HepG2 (cell line): ENCODE results near the gene RMND5A. TPM values are rescaled to one million over a fixed set of nuclear protein-coding genes. Genes with fewer than 3 reads are reported as not detected.

ENCODE experiments used
- ATM ChIP-seq: fragments of 450-650 bp; IDR thresholded peaks from 2 replicates; pipeline ENCODE4 v1.7.1; 2017; ENCODE audit warnings: mild to moderate bottlenecking, borderline replicate concordance
- CHD2 ChIP-seq: IDR thresholded peaks from 2 replicates; pipeline ENCODE4 v1.6.1; 2011; ENCODE audit warnings: low read depth, low read length, improper control_type of control experiment
- CREM ChIP-seq, 2 experiments: sonication (generic) in 1 of 2; formaldehyde crosslinking in 1 of 2; IDR thresholded peaks; 2 replicates each; pipeline versions ENCODE4 v1.4.0 to v1.6.1; 2016 to 2020; ENCODE audit warnings: antibody characterized with exemption in 1 of 2, mild to moderate bottlenecking in 1 of 2, missing genetic modification reagents in 1 of 2
- EP300 ChIP-seq, 3 experiments: sonication (generic) in 1 of 3; formaldehyde crosslinking in 1 of 3; IDR thresholded peaks; 2 replicates each; pipeline versions ENCODE4 v1.5.1 to v1.6.1; 2011 to 2020; ENCODE audit warnings: low read depth in 2 of 3, low read length in 2 of 3, borderline replicate concordance in 1 of 3, improper control_type of control experiment in 1 of 3, mild to moderate bottlenecking in 1 of 3, missing genetic modification reagents in 1 of 3, moderate library complexity in 1 of 3
- GPN1 ChIP-seq: sonication (generic); formaldehyde crosslinking; IDR thresholded peaks from 2 replicates; pipeline ENCODE4 v1.5.1; 2020; ENCODE audit warnings: missing genetic modification reagents, borderline replicate concordance
- ISL2 ChIP-seq: sonication (generic); formaldehyde crosslinking; IDR thresholded peaks from 2 replicates; pipeline ENCODE4 v1.5.0; 2020; ENCODE audit warnings: missing genetic modification reagents
- KDM5A ChIP-seq: fragments of 200-600 bp; sonication (generic); IDR thresholded peaks from 2 replicates; pipeline ENCODE4 v1.7.0; 2018; ENCODE audit warnings: antibody characterized with exemption, mild to moderate bottlenecking, low read length, borderline replicate concordance
- KLF11 ChIP-seq: IDR thresholded peaks from 2 replicates; pipeline ENCODE4 v1.6.1; 2016; ENCODE audit warnings: missing compliant biosample characterization
- NCOA1 ChIP-seq: sonication (generic); formaldehyde crosslinking; IDR thresholded peaks from 2 replicates; pipeline ENCODE4 v1.9.0; 2021; ENCODE audit warnings: missing genetic modification reagents
- NFE2 ChIP-seq: sonication (generic); formaldehyde crosslinking; IDR thresholded peaks from 2 replicates; pipeline ENCODE4 v1.4.0; 2020; ENCODE audit warnings: missing genetic modification reagents
- ONECUT2 ChIP-seq: sonication (generic); formaldehyde crosslinking; IDR thresholded peaks from 2 replicates; pipeline ENCODE4 v1.4.0; 2020; ENCODE audit warnings: missing genetic modification reagents
- SALL1 ChIP-seq: sonication (generic); formaldehyde crosslinking; IDR thresholded peaks from 2 replicates; pipeline ENCODE4 v1.8.0; 2022; ENCODE audit warnings: mild to moderate bottlenecking, missing genetic modification reagents
- ZNF121 ChIP-seq: sonication (generic); formaldehyde crosslinking; IDR thresholded peaks from 2 replicates; pipeline ENCODE4 v1.5.0; 2020; ENCODE audit warnings: mild to moderate bottlenecking, missing genetic modification reagents
- ZNF614 ChIP-seq: IDR thresholded peaks from 2 replicates; pipeline ENCODE4 v1.6.1; 2018; ENCODE audit warnings: missing biosample characterization, missing genetic modification reagents, inconsistent platforms, borderline replicate concordance
- ZNF7 ChIP-seq: IDR thresholded peaks from 2 replicates; pipeline ENCODE4 v1.6.1; 2016; ENCODE audit warnings: missing biosample characterization, missing genetic modification reagents
- ZNF776 ChIP-seq: sonication (generic); formaldehyde crosslinking; IDR thresholded peaks from 2 replicates; pipeline ENCODE4 v1.4.0; 2020; ENCODE audit warnings: mild to moderate bottlenecking, missing genetic modification reagents
- polyA plus RNA-seq, 8 experiments: library from polyadenylated mRNA; depleted of rRNA in 3 of 8; stranded (reverse) in 7 of 8; unstranded in 1 of 8; fragments of >200 nt; fragmentation: Illumina TruSeq in 4 of 8; extraction: Trizol in 4 of 8; gene quantifications; 2 replicates each; pipeline versions ENCODE4 v1.2.1 to v1.2.3, GENCODE V29; 2011 to 2016; ENCODE audit warnings: low read depth in 4 of 8, missing spikeins in 1 of 8, mixed read lengths in 1 of 8; ENCODE audit not compliant: insufficient read depth in 1 of 8
- total RNA-seq, 5 experiments: library from RNA; depleted of rRNA; stranded (reverse); fragments of >200 nt; fragmentation: Illumina TruSeq; extraction: Trizol; gene quantifications; 2 replicates each; pipeline ENCODE4 v1.2.3, GENCODE V29; 2016; ENCODE audit warnings: low read depth in 1 of 5
- TF ChIP-seq, protein P1 (sequence below): sonication (generic); formaldehyde crosslinking; IDR thresholded peaks from 2 replicates; pipeline ENCODE4 v1.9.0; 2021; ENCODE audit warnings: missing genetic modification reagents, mild to moderate bottlenecking, borderline replicate concordance
- TF ChIP-seq, protein P2 (sequence below): sonication (generic); formaldehyde crosslinking; IDR thresholded peaks from 2 replicates; pipeline ENCODE4 v1.4.0; 2020; ENCODE audit warnings: mild to moderate bottlenecking, missing genetic modification reagents
- TF ChIP-seq, protein P3 (sequence below): sonication (generic); formaldehyde crosslinking; IDR thresholded peaks from 2 replicates; pipeline ENCODE4 v1.4.0; 2020; ENCODE audit warnings: missing genetic modification reagents
- TF ChIP-seq, protein P4 (sequence below): sonication (generic); formaldehyde crosslinking; IDR thresholded peaks from 2 replicates; pipeline ENCODE4 v1.8.1; 2022; ENCODE audit warnings: mild to moderate bottlenecking, missing genetic modification reagents

The RMND5A gene
- total and polyA plus RNA-seq, 2 of the 13 experiments (the other 11 are each of a cell fraction or from before 2014, with no cell fraction given), result 31.0 to 66.4 TPM

DNA sequence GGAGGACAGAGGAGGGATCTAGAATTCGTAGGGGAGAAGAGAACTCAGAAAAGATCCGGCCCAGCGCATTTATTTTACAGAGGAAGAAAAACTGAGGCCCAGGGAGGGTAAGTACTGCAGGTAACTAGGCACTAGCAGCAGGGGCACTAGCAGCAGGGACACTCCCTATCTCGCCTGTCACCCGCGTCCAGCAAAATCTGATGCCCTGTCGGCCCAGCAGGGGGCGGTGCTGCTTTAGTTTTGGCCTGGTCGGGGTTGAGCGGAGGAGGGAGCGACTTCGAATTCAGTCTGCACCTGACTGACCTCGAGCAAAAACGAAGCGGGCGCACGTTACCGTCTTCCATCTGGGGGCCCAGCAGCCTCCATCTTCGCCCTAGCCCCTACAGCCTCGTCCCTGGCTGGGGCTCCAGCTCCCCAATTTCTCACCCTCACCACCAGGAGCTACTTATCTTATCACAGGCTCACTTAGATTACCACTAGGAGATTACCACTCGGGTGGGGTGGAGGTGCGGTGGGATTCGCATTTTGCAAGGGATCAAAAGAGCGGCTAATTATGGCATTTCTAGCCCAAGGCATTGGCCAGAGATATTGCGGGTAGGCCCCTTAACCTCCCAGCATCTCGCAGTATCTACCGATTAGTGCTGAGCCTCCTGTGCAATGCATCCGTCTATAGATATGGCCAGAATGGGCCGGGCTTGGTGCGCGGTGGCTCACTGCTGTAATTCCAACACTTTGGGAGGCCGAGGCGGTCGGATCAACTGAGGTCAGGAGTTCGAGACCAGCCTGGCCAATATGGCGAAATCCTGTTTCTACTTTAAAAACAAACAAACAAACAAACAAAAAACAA is 88.4 kb downstream of the RMND5A start (continued):
- TF ChIP-seq, protein P1, sequence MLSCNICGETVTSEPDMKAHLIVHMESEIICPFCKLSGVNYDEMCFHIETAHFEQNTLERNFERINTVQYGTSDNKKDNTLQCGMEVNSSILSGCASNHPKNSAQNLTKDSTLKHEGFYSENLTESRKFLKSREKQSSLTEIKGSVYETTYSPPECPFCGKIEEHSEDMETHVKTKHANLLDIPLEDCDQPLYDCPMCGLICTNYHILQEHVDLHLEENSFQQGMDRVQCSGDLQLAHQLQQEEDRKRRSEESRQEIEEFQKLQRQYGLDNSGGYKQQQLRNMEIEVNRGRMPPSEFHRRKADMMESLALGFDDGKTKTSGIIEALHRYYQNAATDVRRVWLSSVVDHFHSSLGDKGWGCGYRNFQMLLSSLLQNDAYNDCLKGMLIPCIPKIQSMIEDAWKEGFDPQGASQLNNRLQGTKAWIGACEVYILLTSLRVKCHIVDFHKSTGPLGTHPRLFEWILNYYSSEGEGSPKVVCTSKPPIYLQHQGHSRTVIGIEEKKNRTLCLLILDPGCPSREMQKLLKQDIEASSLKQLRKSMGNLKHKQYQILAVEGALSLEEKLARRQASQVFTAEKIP (CRISPR knock-in tag), result no peak
- no peak for TF ChIP-seq NCOA1 (CRISPR knock-in tag)
- 0 out of 2 replicates have a peak, but pooled peaks have one; percentile 16 for TF ChIP-seq ZNF776
- TF ChIP-seq, protein P2, sequence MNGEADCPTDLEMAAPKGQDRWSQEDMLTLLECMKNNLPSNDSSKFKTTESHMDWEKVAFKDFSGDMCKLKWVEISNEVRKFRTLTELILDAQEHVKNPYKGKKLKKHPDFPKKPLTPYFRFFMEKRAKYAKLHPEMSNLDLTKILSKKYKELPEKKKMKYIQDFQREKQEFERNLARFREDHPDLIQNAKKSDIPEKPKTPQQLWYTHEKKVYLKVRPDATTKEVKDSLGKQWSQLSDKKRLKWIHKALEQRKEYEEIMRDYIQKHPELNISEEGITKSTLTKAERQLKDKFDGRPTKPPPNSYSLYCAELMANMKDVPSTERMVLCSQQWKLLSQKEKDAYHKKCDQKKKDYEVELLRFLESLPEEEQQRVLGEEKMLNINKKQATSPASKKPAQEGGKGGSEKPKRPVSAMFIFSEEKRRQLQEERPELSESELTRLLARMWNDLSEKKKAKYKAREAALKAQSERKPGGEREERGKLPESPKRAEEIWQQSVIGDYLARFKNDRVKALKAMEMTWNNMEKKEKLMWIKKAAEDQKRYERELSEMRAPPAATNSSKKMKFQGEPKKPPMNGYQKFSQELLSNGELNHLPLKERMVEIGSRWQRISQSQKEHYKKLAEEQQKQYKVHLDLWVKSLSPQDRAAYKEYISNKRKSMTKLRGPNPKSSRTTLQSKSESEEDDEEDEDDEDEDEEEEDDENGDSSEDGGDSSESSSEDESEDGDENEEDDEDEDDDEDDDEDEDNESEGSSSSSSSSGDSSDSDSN (CRISPR knock-in tag), result peak; percentile 43; the same call in 1 of the 2 replicates
- no peak for TF ChIP-seq ZNF121 (CRISPR knock-in tag)
- TF ChIP-seq CHD2, result no peak
- TF ChIP-seq ONECUT2 (CRISPR knock-in tag), result no peak
- TF ChIP-seq KDM5A, result no peak
- TF ChIP-seq CREM (IDR thresholded peaks at IDR 0.05), result no peak
- no peak for TF ChIP-seq CREM (CRISPR knock-in tag; IDR thresholded peaks at IDR 0.05)
- TF ChIP-seq ZNF614 (CRISPR knock-in tag), result 0 out of 2 replicates have a peak, but pooled peaks have one; percentile 43
- TF ChIP-seq ATM, result no peak
- TF ChIP-seq, protein P3, sequence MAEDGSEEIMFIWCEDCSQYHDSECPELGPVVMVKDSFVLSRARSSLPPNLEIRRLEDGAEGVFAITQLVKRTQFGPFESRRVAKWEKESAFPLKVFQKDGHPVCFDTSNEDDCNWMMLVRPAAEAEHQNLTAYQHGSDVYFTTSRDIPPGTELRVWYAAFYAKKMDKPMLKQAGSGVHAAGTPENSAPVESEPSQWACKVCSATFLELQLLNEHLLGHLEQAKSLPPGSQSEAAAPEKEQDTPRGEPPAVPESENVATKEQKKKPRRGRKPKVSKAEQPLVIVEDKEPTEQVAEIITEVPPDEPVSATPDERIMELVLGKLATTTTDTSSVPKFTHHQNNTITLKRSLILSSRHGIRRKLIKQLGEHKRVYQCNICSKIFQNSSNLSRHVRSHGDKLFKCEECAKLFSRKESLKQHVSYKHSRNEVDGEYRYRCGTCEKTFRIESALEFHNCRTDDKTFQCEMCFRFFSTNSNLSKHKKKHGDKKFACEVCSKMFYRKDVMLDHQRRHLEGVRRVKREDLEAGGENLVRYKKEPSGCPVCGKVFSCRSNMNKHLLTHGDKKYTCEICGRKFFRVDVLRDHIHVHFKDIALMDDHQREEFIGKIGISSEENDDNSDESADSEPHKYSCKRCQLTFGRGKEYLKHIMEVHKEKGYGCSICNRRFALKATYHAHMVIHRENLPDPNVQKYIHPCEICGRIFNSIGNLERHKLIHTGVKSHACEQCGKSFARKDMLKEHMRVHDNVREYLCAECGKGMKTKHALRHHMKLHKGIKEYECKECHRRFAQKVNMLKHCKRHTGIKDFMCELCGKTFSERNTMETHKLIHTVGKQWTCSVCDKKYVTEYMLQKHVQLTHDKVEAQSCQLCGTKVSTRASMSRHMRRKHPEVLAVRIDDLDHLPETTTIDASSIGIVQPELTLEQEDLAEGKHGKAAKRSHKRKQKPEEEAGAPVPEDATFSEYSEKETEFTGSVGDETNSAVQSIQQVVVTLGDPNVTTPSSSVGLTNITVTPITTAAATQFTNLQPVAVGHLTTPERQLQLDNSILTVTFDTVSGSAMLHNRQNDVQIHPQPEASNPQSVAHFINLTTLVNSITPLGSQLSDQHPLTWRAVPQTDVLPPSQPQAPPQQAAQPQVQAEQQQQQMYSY (CRISPR knock-in tag), result no peak
- TF ChIP-seq NFE2 (CRISPR knock-in tag), result no peak
- TF ChIP-seq, protein P4, sequence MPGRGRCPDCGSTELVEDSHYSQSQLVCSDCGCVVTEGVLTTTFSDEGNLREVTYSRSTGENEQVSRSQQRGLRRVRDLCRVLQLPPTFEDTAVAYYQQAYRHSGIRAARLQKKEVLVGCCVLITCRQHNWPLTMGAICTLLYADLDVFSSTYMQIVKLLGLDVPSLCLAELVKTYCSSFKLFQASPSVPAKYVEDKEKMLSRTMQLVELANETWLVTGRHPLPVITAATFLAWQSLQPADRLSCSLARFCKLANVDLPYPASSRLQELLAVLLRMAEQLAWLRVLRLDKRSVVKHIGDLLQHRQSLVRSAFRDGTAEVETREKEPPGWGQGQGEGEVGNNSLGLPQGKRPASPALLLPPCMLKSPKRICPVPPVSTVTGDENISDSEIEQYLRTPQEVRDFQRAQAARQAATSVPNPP (CRISPR knock-in tag), result no peak
- TF ChIP-seq EP300 (IDR thresholded peaks at IDR 0.05; ENCODE audit: low read depth in 2 of 2, low read length in 2 of 2), result no peak
- no peak for TF ChIP-seq EP300 (CRISPR knock-in tag; IDR thresholded peaks at IDR 0.05; ENCODE audit: borderline replicate concordance)
- no peak; the same call in 1 of the 2 replicates for TF ChIP-seq KLF11 (CRISPR knock-in tag)
- no peak for TF ChIP-seq ZNF7 (CRISPR knock-in tag)
- no peak for TF ChIP-seq ISL2
- no peak for TF ChIP-seq GPN1 (CRISPR knock-in tag)
- TF ChIP-seq SALL1, result peak; percentile 74; the same call in 1 of the 2 replicates
